Astrocyte of the cerebellum (primary cell): ENCODE results near the gene SH3BGRL2.

Experiments used
- DNase-seq: peaks from one replicate; pipeline ENCODE4 v3.0.0-alpha.2; 2011; ENCODE audit warnings: low read depth
- H3K4me3 ChIP-seq: 2 replicates; pipeline ENCODE4 v1.5.1; 2011; ENCODE audit warnings: mild to moderate bottlenecking, low read depth, low read length, moderate library complexity
- CTCF ChIP-seq: IDR thresholded peaks from 2 replicates; pipeline ENCODE4 v1.5.1; 2012; ENCODE audit warnings: low read length, low read depth, moderate library complexity, mild to moderate bottlenecking; ENCODE audit errors: missing control alignments
- in situ Hi-C: cut with HindIII; loops from 2 replicates; pipeline ENCODE4 v1.10.0; 2017; ENCODE audit warnings: low sequenced_read_pairs

Gene SH3BGRL2

GRCh38 chr6:79646006-79646405 is 14.9 kb downstream of the SH3BGRL2 start:
- in situ Hi-C loops: no loop called here
- DNase-seq: no peak
- H3K4me3 ChIP-seq: no peak overlapping the region
- TF ChIP-seq CTCF: no peak

GRCh38 chr6:79646561-79646960 is 15.4 kb downstream of the SH3BGRL2 start:
- no peak for TF ChIP-seq CTCF
- no peak overlapping the region for H3K4me3 ChIP-seq
- in situ Hi-C loops: no loop called here
- DNase-seq: no peak

- DNase-seq: no peak
- no peak for TF ChIP-seq CTCF
- no peak overlapping the region for H3K4me3 ChIP-seq
- in situ Hi-C loops: no loop called here
Measured at GRCh38 chr6:79647741-79648140, 16.6 kb downstream of the SH3BGRL2 start.

- in situ Hi-C loops: no loop called here
- DNase-seq: no peak
- no peak overlapping the region for H3K4me3 ChIP-seq
- no peak for TF ChIP-seq CTCF
Measured at GRCh38 chr6:79648328-79648727, 17.2 kb downstream of the SH3BGRL2 start.

- TF ChIP-seq CTCF: no peak
- H3K4me3 ChIP-seq: no peak overlapping the region
- DNase-seq: no peak
- in situ Hi-C loops: no loop called here
Measured at GRCh38 chr6:79649016-79649415, 17.9 kb downstream of the SH3BGRL2 start.

GRCh38 chr6:79650950-79651349 is 19.8 kb downstream of the SH3BGRL2 start:
- DNase-seq: no peak
- in situ Hi-C loops: no loop called here
- TF ChIP-seq CTCF: no peak
- H3K4me3 ChIP-seq: no peak overlapping the region

- in situ Hi-C loops: no loop called here
- no peak for DNase-seq
- TF ChIP-seq CTCF: no peak
- H3K4me3 ChIP-seq: no peak overlapping the region
Measured at GRCh38 chr6:79656134-79656533, 25.0 kb downstream of the SH3BGRL2 start.
